ENCODE data around the gene TMEM9B. TPM values are rescaled to one million over a fixed set of nuclear protein-coding genes. Genes with fewer than 3 reads are reported as not detected.
"Not testable (repeated sequence)": the region's sequence is repeated elsewhere in the genome, so short reads cannot be mapped to it uniquely, and the experiment has no call there.

TMEM9B gene
- polyA plus RNA-seq, 3 donors from 2014 or later = 132 to 186 (median 141) TPM

DNA sequence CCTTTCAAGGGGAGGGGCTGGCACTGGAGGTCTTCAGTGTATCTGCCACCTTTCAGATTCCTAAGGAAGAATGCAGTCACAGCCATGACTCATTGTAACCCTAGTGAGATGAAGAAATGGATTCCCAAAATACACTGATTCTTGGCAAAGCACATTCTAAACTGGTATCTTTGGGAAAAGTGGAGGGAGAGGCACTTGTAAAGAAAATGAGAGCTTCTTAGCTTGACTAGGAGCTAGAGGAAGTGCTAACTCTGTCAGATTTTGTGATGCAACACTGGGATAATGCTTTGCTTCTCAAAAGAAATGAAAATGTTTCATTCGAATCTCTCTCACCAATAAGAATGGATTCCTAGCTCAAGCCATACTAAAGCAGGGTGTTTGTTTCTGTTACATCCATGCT, 25.2 kb upstream of the TMEM9B start:
- no peaks in the 10 kb centered on the region for H3K9me3 Mint-ChIP-seq
- H3K27ac Mint-ChIP-seq = no peak overlapping the region
- no peaks in the 10 kb centered on the region for H3K4me1 Mint-ChIP-seq
- no peak for DNase-seq
- H3K27me3 Mint-ChIP-seq (ENCODE audit: low read depth in 3 of 3) = peaks cover 0 to 5% (median 2%) of the 10 kb centered on the region in 3 donors
- H3K4me3 Mint-ChIP-seq = no peak overlapping the region
- H3K36me3 Mint-ChIP-seq = no peaks in the 10 kb centered on the region

DNA sequence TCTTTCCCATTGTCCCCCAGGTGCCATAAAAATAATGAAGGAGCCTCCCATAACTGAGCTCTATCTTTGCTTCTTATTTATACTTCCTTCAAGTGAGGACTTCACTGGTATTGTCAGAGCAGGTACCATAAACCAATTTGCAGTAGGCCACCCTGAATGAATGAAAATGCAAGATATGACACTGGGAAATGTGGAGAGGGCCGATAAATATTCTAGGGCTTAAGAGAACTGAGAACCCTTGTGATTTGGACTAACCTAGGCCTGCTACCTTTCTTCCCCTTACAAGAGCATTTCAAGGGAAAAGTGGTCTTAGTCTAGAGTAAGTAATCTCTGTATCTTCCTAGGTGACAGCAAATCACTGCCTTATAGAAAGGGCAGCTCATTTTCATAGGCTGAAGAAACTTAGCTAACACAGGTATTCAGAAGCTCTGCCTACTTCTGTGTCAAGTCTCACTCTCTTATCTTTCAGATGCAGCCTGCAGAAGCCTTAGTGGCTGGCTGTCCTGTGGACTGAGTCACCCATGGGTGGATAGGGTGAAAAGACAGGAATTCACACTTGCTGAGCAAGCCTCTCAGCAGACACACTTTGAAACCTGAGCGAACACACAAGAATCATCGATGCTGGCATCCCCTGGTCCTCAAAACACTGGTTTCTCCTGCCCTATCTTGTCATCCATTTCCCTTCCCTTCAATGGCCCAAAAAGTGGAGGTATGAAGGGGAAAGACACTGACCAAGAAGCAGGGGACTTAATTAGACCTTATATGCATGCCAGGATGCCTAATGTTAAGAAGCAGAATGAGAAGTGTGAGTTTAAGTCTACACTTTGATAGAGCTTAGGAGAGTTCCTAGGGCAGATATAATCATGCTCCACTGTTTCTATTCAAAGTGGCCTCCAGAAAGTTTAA, 24.3 kb upstream of the TMEM9B start:
- no peak for DNase-seq
- H3K36me3 Mint-ChIP-seq = no peaks in the 10 kb centered on the region
- H3K27ac Mint-ChIP-seq = no peak overlapping the region
- H3K27me3 Mint-ChIP-seq (ENCODE audit: low read depth in 3 of 3) = peaks cover 0 to 5% (median 2%) of the 10 kb centered on the region in 3 donors
- H3K9me3 Mint-ChIP-seq = no peaks in the 10 kb centered on the region
- H3K4me1 Mint-ChIP-seq = no peaks in the 10 kb centered on the region
- no peak overlapping the region for H3K4me3 Mint-ChIP-seq

DNA sequence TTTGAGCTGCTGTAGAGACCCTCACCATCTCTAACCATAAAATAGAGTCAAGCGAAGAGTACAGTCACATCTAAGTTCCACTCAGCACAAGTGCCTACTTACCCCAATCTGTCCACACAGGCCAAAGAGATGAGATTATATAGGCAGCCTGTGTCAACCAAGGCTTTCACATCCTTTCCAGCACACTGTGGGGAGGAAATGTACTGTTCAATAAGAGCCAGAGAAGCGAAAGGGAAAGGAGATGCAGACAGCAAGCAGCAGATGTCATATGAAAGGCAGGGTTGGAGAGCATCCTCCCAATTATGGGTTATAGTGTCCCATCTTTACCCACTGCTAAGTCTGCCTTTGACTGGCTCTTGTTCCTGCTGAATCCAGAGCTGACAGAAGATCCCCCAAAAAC, 23.2 kb upstream of the TMEM9B start:
- H3K27me3 Mint-ChIP-seq (ENCODE audit: low read depth in 3 of 3) = peaks cover 0 to 5% (median 2%) of the 10 kb centered on the region in 3 donors
- H3K27ac Mint-ChIP-seq = no peak overlapping the region
- no peaks in the 10 kb centered on the region for H3K9me3 Mint-ChIP-seq
- H3K4me1 Mint-ChIP-seq = no peaks in the 10 kb centered on the region
- DNase-seq = no peak
- H3K36me3 Mint-ChIP-seq = no peaks in the 10 kb centered on the region
- no peak overlapping the region for H3K4me3 Mint-ChIP-seq

DNA sequence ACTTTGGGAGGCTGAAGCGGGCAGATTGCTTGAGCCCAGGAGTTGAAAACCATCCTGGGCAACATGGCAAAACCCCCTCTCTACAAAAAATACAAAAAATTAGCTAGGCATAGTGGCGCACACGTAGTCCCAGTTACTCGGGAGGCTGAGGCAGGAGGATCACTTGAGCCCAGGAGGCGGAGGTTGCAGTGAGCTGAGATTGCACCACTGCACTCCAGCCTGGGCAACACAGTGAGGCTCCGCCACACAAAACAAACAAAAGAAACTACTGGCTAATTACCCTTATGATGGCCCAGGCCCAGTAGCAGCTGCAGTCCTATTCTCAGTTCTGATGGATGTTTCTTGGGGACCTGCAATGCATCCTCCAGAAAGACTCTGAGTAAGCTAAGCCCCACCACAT, 22.5 kb upstream of the TMEM9B start:
- H3K27me3 Mint-ChIP-seq (ENCODE audit: low read depth in 3 of 3); DNase-seq; H3K27ac Mint-ChIP-seq; H3K36me3 Mint-ChIP-seq; H3K4me1 Mint-ChIP-seq; H3K4me3 Mint-ChIP-seq; H3K9me3 Mint-ChIP-seq: not testable (repeated sequence)

DNA sequence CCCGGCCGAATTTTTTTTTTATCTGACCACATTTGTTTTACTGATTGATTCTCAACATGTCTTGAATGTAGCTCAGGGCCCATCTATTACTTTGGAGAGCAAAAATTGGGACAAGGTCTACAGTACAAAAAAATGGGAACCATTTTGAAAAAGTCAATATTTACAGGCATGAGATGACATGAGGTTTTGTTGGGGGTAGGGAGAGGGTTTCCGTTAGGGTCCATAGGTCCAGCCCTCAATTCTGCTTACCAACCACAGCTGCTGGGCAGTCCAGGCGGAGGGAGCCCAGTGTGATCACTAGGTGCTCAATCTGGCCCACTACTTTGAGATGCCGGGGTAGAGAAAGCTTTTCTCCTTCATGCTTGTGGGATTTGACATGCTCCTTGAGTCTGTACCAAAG, 21.2 kb upstream of the TMEM9B start:
- Mint-ChIP-seq H3K9me3 (no peaks in the 10 kb centered on the region), H3K27me3 (ENCODE audit: low read depth in 3 of 3) (peaks cover 0 to 5% (median 2%) of the 10 kb centered on the region in 3 donors), H3K4me3 (no peak overlapping the region), H3K27ac (no peak overlapping the region), H3K4me1 (no peaks in the 10 kb centered on the region), H3K36me3 (no peaks in the 10 kb centered on the region)
- no peak for DNase-seq

DNA sequence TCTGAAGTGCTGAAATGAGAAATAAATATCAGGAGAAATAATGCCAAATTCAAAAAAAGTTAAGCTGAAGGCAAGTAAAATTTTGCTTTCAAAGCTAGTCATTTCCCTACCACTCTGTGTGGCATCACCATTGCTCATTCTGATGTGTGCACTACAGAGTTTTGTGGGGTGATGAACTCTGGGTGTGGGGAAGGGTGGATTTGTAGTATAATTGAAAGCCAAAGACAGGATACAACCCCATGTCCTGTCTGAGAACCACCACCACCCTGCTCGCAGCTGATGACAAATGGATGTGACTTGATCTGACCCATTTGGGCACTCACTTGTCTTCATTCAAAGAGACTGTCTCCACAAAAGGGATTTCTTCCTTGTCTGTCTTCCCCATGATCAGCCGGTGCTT, 19.3 kb upstream of the TMEM9B start:
- Mint-ChIP-seq H3K4me1 (no peaks in the 10 kb centered on the region), H3K36me3 (no peaks in the 10 kb centered on the region), H3K9me3 (no peaks in the 10 kb centered on the region), H3K27me3 (ENCODE audit: low read depth in 3 of 3) (peaks cover 0 to 3% (median 0%) of the 10 kb centered on the region in 3 donors), H3K4me3 (no peak overlapping the region), H3K27ac (no peak overlapping the region)
- DNase-seq = no peak

DNA sequence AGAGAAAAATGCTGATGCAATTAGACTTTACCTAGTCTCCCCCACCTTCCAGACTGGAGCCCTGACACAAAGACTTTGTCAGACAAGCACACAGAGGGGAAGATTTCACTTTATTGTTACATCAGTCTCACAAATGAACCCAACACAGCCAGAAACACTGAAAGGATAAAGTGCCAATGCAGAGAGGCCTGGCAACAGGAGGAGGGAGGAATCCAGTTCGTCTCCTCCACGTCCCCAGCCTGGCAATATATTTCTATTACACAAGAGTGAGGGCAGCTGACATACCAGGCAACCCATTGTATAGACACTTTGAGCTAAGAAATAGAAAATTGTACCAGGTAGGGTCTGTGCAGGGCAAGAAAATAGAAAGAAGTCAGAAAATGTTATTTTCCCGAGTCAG, 16.2 kb upstream of the TMEM9B start:
- Mint-ChIP-seq H3K36me3 (no peaks in the 10 kb centered on the region), H3K9me3 (no peaks in the 10 kb centered on the region), H3K27ac (no peak overlapping the region), H3K27me3 (ENCODE audit: low read depth in 3 of 3) (no peaks in the 10 kb centered on the region), H3K4me3 (no peak overlapping the region), H3K4me1 (no peaks in the 10 kb centered on the region)
- DNase-seq = no peak

DNA sequence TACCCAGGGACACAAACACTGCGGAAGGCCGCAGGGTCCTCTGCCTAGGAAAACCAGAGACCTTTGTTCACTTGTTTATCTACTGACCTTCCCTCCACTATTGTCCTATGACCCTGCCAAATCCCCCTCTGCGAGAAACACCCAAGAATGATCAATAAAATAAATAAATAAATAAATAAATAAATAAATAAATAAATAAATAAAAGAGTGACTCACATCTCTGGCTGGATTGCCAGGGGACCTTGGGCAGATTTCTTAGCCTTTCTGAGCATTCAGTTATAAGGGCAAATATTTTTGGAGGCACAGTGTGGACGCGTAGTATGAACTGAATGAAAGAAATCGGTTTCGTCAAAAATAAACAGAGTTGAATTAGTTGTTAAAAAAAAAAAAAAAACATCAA, 15.1 kb upstream of the TMEM9B start:
- H3K4me3 Mint-ChIP-seq; H3K9me3 Mint-ChIP-seq; H3K4me1 Mint-ChIP-seq; DNase-seq; H3K27ac Mint-ChIP-seq; H3K36me3 Mint-ChIP-seq; H3K27me3 Mint-ChIP-seq (ENCODE audit: low read depth in 3 of 3): not testable (repeated sequence)

DNA sequence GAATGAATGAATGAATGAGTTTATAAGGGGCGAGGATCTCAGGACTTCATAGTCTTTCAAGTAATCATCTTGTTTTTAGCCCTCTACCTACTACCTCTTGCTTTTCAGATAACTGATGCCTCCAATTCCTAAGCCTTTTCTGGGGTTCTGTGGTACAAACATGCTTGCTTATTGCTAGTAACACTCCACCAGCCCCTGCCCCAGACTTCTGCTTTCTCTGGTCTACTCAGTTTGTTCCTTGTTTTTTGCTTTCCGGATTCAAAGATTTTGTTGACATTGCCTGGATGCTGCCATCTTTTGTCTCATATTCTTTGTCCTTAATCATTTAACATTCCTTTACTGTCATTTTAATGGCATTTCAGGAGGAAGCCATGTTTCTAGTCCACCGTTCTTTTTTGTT, 8.9 kb upstream of the TMEM9B start:
- Mint-ChIP-seq H3K4me3 (no peak overlapping the region), H3K27ac (no peak overlapping the region)

DNA sequence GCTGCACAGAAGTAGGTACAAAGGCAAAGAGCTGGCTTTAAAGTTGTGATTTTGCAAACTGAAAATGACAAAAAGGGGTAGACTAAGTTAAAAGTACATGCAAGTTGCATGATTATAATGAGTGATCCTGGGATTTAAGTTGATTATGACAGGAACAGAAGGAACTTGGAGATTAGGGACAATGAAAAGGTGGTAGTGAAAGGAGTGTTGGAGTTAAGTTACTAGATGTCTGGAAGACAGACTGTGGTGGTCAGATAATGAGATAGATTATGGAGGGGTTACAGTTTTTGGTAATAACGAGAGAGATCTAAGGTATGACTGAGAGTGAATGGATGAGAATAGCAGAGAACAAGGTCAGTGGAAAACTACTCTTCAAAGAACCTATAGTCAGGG, 7.7 kb upstream of the TMEM9B start:
- Mint-ChIP-seq H3K9me3 (no peaks in the 10 kb centered on the region), H3K27ac (no peak overlapping the region), H3K36me3 (peaks cover 0 to 5% (median 3%) of the 10 kb centered on the region in 3 donors), H3K27me3 (ENCODE audit: low read depth in 3 of 3) (no peaks in the 10 kb centered on the region), H3K4me1 (no peaks in the 10 kb centered on the region), H3K4me3 (no peak overlapping the region)
- no peak for DNase-seq

More for the DNA sequence above, 8.9 kb upstream of the TMEM9B start:
- DNase-seq = no peak
- H3K9me3 Mint-ChIP-seq = no peaks in the 10 kb centered on the region
- no peaks in the 10 kb centered on the region for H3K4me1 Mint-ChIP-seq
- H3K27me3 Mint-ChIP-seq (ENCODE audit: low read depth in 3 of 3) = no peaks in the 10 kb centered on the region
- H3K36me3 Mint-ChIP-seq = peaks cover 0 to 5% (median 3%) of the 10 kb centered on the region in 3 donors

DNA sequence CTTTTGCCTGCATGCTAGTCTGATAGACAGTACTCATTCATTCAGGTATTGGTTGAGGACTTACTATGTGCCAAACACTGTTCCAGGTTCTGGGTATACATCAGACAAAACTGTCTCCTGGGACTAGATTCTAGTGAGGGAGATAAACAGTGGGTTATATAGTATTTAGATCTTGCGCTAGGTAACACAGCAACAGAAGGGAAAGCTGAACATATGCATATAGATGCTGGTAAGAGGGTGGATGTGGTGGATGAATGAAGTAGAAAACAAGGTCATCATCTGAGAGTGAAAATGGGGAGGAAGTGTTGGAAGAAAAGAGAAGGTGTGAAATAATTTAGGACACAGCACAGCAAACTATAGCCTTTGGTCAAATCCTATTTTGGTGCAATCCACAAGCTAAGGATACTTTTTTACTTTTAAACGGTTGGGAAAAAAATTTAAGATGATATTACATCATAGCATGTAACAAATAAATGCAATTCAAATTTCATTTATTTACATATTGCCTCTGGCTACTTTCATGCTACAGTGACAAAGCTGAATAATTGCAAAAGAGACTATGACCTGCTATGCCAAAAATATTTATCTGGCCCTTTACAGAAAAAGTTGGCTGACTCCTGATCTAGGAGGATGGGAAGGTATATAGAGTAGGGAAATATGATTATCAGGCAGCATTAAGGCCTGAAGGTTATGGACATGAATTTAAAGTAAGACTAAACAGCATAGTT, 7.1 kb upstream of the TMEM9B start:
- H3K27ac Mint-ChIP-seq = no peak overlapping the region
- H3K9me3 Mint-ChIP-seq = no peaks in the 10 kb centered on the region
- H3K4me1 Mint-ChIP-seq = no peaks in the 10 kb centered on the region
- no peaks in the 10 kb centered on the region for H3K27me3 Mint-ChIP-seq (ENCODE audit: low read depth in 3 of 3)
- H3K4me3 Mint-ChIP-seq = no peak overlapping the region
- peaks cover 0 to 5% (median 3%) of the 10 kb centered on the region in 3 donors for H3K36me3 Mint-ChIP-seq
- no peak for DNase-seq

DNA sequence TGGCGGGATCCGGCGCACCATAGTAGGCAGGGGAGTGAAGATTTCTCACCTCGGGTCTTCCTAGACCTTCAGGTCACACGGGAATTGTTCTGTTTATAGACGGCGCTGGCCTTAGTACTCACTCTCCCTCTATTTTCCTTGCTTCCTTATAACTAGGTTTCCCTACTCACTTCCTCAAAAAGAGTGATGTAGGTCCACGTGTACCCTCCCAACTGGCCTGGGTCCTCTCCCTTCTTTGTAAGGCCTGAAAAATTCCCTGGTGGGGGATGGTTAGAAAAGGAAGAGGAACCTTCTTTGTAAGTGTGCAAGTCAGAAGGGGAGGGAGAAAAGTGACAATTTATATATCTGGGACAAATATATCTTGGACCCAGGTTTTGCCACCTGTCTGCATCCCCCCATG, 2.9 kb upstream of the TMEM9B start:
- Mint-ChIP-seq H3K36me3 (peaks cover 0 to 5% (median 3%) of the 10 kb centered on the region in 3 donors), H3K9me3 (no peaks in the 10 kb centered on the region), H3K27me3 (ENCODE audit: low read depth in 3 of 3) (peaks cover 0 to 3% (median 1%) of the 10 kb centered on the region in 3 donors), H3K4me3 (no peak overlapping the region), H3K4me1 (peaks cover 28 to 32% of the 10 kb centered on the region in 2 donors), H3K27ac (peak overlapping the region in 1 of 6 donors; percentile 55)
- no peak for DNase-seq

DNA sequence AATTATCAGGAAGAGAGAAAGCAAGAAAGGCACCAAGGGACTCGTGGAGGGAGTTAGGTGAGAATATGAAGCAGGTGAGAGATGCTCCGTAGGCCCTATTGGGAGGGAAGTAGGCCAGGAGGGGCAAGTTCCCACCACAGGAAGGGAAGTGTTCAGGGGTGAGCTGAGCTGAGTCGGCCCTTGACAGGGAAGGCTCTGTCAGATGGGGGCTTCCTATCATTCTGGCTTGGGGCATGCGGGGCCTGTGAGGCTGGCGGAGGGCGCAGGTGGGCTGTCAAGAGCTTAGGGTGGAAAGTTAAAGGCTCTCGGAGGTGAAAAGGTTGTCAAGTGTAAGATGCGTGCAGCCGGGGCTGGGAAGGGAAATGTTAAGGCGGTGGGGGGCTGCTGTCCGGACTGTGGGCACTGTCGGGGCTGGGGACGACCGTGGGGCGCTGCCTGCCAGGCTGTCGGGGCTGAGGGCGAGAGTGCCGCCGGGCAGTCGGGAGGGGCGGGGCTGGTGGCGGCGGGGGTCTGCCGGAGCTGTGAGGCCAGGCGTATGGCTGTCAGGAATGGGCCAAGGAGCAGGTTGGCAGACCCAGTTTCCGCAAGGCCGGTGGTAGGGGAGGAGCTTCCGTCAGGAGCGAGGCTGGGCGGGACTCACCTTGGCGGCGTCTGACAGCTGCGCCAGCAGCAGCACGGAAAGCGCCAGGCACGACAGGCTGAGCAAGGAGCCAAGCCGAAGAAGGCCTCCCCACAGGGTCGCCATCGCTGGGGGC, 496 bp downstream of the TMEM9B start:
- peak; percentile 79 to 84 (median 82) for DNase-seq
- Mint-ChIP-seq H3K27me3 (ENCODE audit: low read depth in 3 of 3) (peaks cover 0 to 3% (median 1%) of the 10 kb centered on the region in 3 donors), H3K36me3 (peaks cover 0 to 3% (median 1%) of the 10 kb centered on the region in 3 donors), H3K9me3 (no peaks in the 10 kb centered on the region), H3K4me1 (peaks cover 42 to 54% of the 10 kb centered on the region in 2 donors), H3K4me3 (peak overlapping the region; percentile 94 to 99 (median 98)), H3K27ac (peak overlapping the region; percentile 91 to 99 (median 99))

DNA sequence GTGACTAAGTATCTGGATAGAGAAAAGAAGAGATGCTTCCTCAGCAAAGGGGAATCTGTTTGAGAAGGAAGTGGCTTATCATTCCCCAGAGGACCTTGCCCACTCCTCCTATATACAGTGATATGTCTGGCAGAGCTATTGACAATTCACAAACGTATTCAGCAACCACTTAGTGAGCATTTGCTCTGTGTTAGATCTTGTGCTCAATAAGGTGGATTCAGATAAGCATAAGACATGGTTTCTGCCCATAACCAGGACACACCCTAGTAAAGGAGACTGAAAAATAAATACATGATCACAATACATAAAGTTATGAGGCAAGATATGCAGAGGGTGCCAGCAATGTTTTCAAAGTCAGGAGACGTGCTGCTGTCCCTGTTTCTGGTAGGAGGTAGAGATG, 1.4 kb downstream of the TMEM9B start:
- Mint-ChIP-seq H3K27ac (peak overlapping the region; percentile 91 to 99 (median 99)), H3K36me3 (no peaks in the 10 kb centered on the region), H3K4me1 (peaks cover 43 to 54% of the 10 kb centered on the region in 2 donors), H3K27me3 (ENCODE audit: low read depth in 3 of 3) (peaks cover 0 to 3% (median 1%) of the 10 kb centered on the region in 3 donors), H3K9me3 (no peaks in the 10 kb centered on the region), H3K4me3 (peak overlapping the region; percentile 65 to 99 (median 94))
- DNase-seq = no peak

Measured in immature natural killer cell (primary cell).